ENCODE results near the gene ZNRD2.

ZNRD2 gene

GRCh38 chr11:65620666-65621065 is 50.4 kb downstream of the ZNRD2 start:
- ATAC-seq = no peak
- TF ChIP-seq ARNTL (CRISPR knock-in tag; IDR thresholded peaks at IDR 0.05; ENCODE audit: borderline replicate concordance, low read depth) (no peak), ZNF8 (CRISPR knock-in tag; IDR thresholded peaks at IDR 0.05) (no peak), ISL1 (CRISPR knock-in tag; IDR thresholded peaks at IDR 0.05) (no peak), ZFP30 (CRISPR knock-in tag; IDR thresholded peaks at IDR 0.05) (no peak), ZNF70 (CRISPR knock-in tag; IDR thresholded peaks at IDR 0.05) (no peak), TCF4 (CRISPR knock-in tag; IDR thresholded peaks at IDR 0.05; ENCODE audit: borderline replicate concordance) (no peak), RARB (CRISPR knock-in tag; IDR thresholded peaks at IDR 0.05) (no peak), CSDC2 (CRISPR knock-in tag; IDR thresholded peaks at IDR 0.05) (no peak), ZFP3 (CRISPR knock-in tag; IDR thresholded peaks at IDR 0.05) (no peak), ZC3H10 (CRISPR knock-in tag; IDR thresholded peaks at IDR 0.05) (no peak), CREB5 (CRISPR knock-in tag; IDR thresholded peaks at IDR 0.05; ENCODE audit: low read depth) (no peak), ESRRG (CRISPR knock-in tag; IDR thresholded peaks at IDR 0.05) (no peak), POU6F1 (CRISPR knock-in tag; IDR thresholded peaks at IDR 0.05; ENCODE audit: borderline replicate concordance, low read depth) (no peak), ZNF565 (CRISPR knock-in tag; conservative IDR thresholded peaks at IDR 0.05; ENCODE audit: low read depth) (no peak), OSR1 (CRISPR knock-in tag; IDR thresholded peaks at IDR 0.05) (no peak), CSRNP3 (CRISPR knock-in tag; IDR thresholded peaks at IDR 0.05) (no peak)

GRCh38 chr11:65621460-65621859 is 51.2 kb downstream of the ZNRD2 start:
- TF ChIP-seq SNAI2 (CRISPR knock-in tag; IDR thresholded peaks at IDR 0.05) (no peak), PATZ1 (CRISPR knock-in tag; IDR thresholded peaks at IDR 0.05; ENCODE audit: borderline replicate concordance) (no peak), POU6F1 (CRISPR knock-in tag; IDR thresholded peaks at IDR 0.05; ENCODE audit: borderline replicate concordance, low read depth) (no peak), GLIS3 (CRISPR knock-in tag; IDR thresholded peaks at IDR 0.05) (no peak), BACH2 (CRISPR knock-in tag; IDR thresholded peaks at IDR 0.05; ENCODE audit: borderline replicate concordance) (no peak), ZFP3 (CRISPR knock-in tag; IDR thresholded peaks at IDR 0.05) (no peak), RARB (CRISPR knock-in tag; IDR thresholded peaks at IDR 0.05) (no peak), CSDC2 (CRISPR knock-in tag; IDR thresholded peaks at IDR 0.05) (no peak), ISL1 (CRISPR knock-in tag; IDR thresholded peaks at IDR 0.05) (no peak), ZNF8 (CRISPR knock-in tag; IDR thresholded peaks at IDR 0.05) (no peak), OSR1 (CRISPR knock-in tag; IDR thresholded peaks at IDR 0.05) (no peak), ZNF565 (CRISPR knock-in tag; conservative IDR thresholded peaks at IDR 0.05; ENCODE audit: low read depth) (no peak), TSHZ2 (CRISPR knock-in tag; IDR thresholded peaks at IDR 0.05) (no peak), ZC3H10 (CRISPR knock-in tag; IDR thresholded peaks at IDR 0.05) (no peak), ZFP30 (CRISPR knock-in tag; IDR thresholded peaks at IDR 0.05) (no peak), TOX (CRISPR knock-in tag; IDR thresholded peaks at IDR 0.05; ENCODE audit: borderline replicate concordance) (no peak), ARNTL (CRISPR knock-in tag; IDR thresholded peaks at IDR 0.05; ENCODE audit: borderline replicate concordance, low read depth) (no peak), CREB5 (CRISPR knock-in tag; IDR thresholded peaks at IDR 0.05; ENCODE audit: low read depth) (no peak), ESRRG (CRISPR knock-in tag; IDR thresholded peaks at IDR 0.05) (no peak), TCF4 (CRISPR knock-in tag; IDR thresholded peaks at IDR 0.05; ENCODE audit: borderline replicate concordance) (no peak)

More at GRCh38 chr11:65621460-65621859, 51.2 kb downstream of the ZNRD2 start:
- no peak for ATAC-seq
